ENCODE data around the gene COLEC12. TPM values are rescaled to one million over a fixed set of nuclear protein-coding genes. Genes with fewer than 3 reads are reported as not detected.

COLEC12 gene
- total RNA-seq, 1 experiment from 2014 or later = not detected

- intact Hi-C loops (cut with micrococcal nuclease) = no loop called here
- Histone ChIP-seq H3K79me2 (ENCODE audit: insufficient read depth, low read length) (no peaks in the 10 kb centered on the region), H3K4me3 (replicated peaks in 1 of 2; ENCODE audit: low read depth in 1 of 2, low read length in 2 of 2) (no peak overlapping the region), H3K9ac (ENCODE audit: low read length) (no peak overlapping the region), H3K9me3 (ENCODE audit: control insufficient read depth in 1 of 2, insufficient read depth in 1 of 2, low read depth in 1 of 2, low read length in 2 of 2) (no peaks in the 10 kb centered on the region), H3K4me2 (ENCODE audit: low read length) (no peak overlapping the region), H4K20me1 (ENCODE audit: insufficient read depth) (no peaks in the 10 kb centered on the region), H3K36me3 (ENCODE audit: control insufficient read depth in 1 of 2, insufficient read depth in 2 of 2, low read length in 2 of 2) (no peaks in the 10 kb centered on the region), H3K27ac (ENCODE audit: low read depth, low read length) (no peak overlapping the region), H3K9me2 (ENCODE audit: insufficient read depth) (no peaks in the 10 kb centered on the region), H3K4me1 (ENCODE audit: control insufficient read depth in 1 of 2, insufficient read depth in 2 of 2, low read length in 2 of 2) (no peaks in the 10 kb centered on the region), H2AFZ (ENCODE audit: low read depth, low read length, poor library complexity, severe bottlenecking) (no peak overlapping the region), H3K27me3 (ENCODE audit: insufficient read depth, low read length) (no peaks in the 10 kb centered on the region)
- ChIA-PET POLR2A (no interaction called here), CTCF (no interaction called here), RAD21 (ENCODE audit: low non-redundant PET in 1 of 2, low total read pairs in 2 of 2, uncharacterized antibody in 2 of 2, unreplicated experiment in 2 of 2) (no interaction called here)
- TF ChIP-seq YY1 (IDR thresholded peaks at IDR 0.05; ENCODE audit: extremely low read depth, insufficient replicate concordance, low read depth, low read length) (no peak), SP1 (IDR thresholded peaks at IDR 0.05; ENCODE audit: low read depth) (no peak), SIN3A (IDR thresholded peaks at IDR 0.05; ENCODE audit: low read depth) (no peak), ZNF274 (IDR thresholded peaks at IDR 0.05; ENCODE audit: low read depth, low read length) (no peak), ATF3 (IDR thresholded peaks at IDR 0.05) (no peak), JUND (IDR thresholded peaks at IDR 0.05) (no peak), EZH2phosphoT487 (IDR thresholded peaks at IDR 0.05; ENCODE audit: borderline replicate concordance) (no peak)
- ATAC-seq = no peak
- BruUV-seq (replicated peaks) = no TSS peak
- no peak for DNase-seq (ENCODE audit: low read depth, low spot score)
These were observed 67.2 kb downstream of the COLEC12 start for GRCh38 chr18:433298-433697.

GRCh38 chr18:432791-433190, 67.7 kb downstream of the COLEC12 start:
- RAD21 ChIA-PET (ENCODE audit: low non-redundant PET in 1 of 2, low total read pairs in 2 of 2, uncharacterized antibody in 2 of 2, unreplicated experiment in 2 of 2) = no interaction called here
- intact Hi-C loops (cut with micrococcal nuclease) = no loop called here
- Histone ChIP-seq H3K4me2 (ENCODE audit: low read length) (no peak overlapping the region), H3K79me2 (ENCODE audit: insufficient read depth, low read length) (no peaks in the 10 kb centered on the region), H3K4me3 (replicated peaks in 1 of 2; ENCODE audit: low read depth in 1 of 2, low read length in 2 of 2) (no peak overlapping the region), H3K9me3 (ENCODE audit: control insufficient read depth in 1 of 2, insufficient read depth in 1 of 2, low read depth in 1 of 2, low read length in 2 of 2) (no peaks in the 10 kb centered on the region), H3K9ac (ENCODE audit: low read length) (no peak overlapping the region), H3K4me1 (ENCODE audit: control insufficient read depth in 1 of 2, insufficient read depth in 2 of 2, low read length in 2 of 2) (no peaks in the 10 kb centered on the region), H3K36me3 (ENCODE audit: control insufficient read depth in 1 of 2, insufficient read depth in 2 of 2, low read length in 2 of 2) (no peaks in the 10 kb centered on the region), H4K20me1 (ENCODE audit: insufficient read depth) (no peaks in the 10 kb centered on the region), H3K9me2 (ENCODE audit: insufficient read depth) (no peaks in the 10 kb centered on the region), H3K27me3 (ENCODE audit: insufficient read depth, low read length) (no peaks in the 10 kb centered on the region), H2AFZ (ENCODE audit: low read depth, low read length, poor library complexity, severe bottlenecking) (no peak overlapping the region), H3K27ac (ENCODE audit: low read depth, low read length) (no peak overlapping the region)
- no TSS peak for BruUV-seq (replicated peaks)
- POLR2A ChIA-PET = no interaction called here
- TF ChIP-seq POLR2AphosphoS5 (IDR thresholded peaks at IDR 0.05; ENCODE audit: low read depth, low read length) = no peak
- TF ChIP-seq CBX3 (IDR thresholded peaks at IDR 0.05; ENCODE audit: low read depth) = no peak
- TF ChIP-seq ZNF274 (IDR thresholded peaks at IDR 0.05; ENCODE audit: low read depth, low read length) = no peak
- no peak for TF ChIP-seq YY1 (IDR thresholded peaks at IDR 0.05; ENCODE audit: extremely low read depth, insufficient replicate concordance, low read depth, low read length)
- TF ChIP-seq EZH2 (IDR thresholded peaks at IDR 0.05) = no peak
- TF ChIP-seq, protein P1, sequence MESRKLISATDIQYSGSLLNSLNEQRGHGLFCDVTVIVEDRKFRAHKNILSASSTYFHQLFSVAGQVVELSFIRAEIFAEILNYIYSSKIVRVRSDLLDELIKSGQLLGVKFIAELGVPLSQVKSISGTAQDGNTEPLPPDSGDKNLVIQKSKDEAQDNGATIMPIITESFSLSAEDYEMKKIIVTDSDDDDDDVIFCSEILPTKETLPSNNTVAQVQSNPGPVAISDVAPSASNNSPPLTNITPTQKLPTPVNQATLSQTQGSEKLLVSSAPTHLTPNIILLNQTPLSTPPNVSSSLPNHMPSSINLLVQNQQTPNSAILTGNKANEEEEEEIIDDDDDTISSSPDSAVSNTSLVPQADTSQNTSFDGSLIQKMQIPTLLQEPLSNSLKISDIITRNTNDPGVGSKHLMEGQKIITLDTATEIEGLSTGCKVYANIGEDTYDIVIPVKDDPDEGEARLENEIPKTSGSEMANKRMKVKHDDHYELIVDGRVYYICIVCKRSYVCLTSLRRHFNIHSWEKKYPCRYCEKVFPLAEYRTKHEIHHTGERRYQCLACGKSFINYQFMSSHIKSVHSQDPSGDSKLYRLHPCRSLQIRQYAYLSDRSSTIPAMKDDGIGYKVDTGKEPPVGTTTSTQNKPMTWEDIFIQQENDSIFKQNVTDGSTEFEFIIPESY (IDR thresholded peaks at IDR 0.05; ENCODE audit: extremely low read depth, insufficient replicate concordance, low read length) = no peak
- no peak for TF ChIP-seq POLR2A (IDR thresholded peaks at IDR 0.05; ENCODE audit: borderline replicate concordance, extremely low read depth, insufficient read depth, insufficient read length)
- TF ChIP-seq CTCF (IDR thresholded peaks at IDR 0.05 in 2 of 3, conservative IDR thresholded peaks at IDR 0.05 in 1 of 3; ENCODE audit: borderline replicate concordance in 1 of 3, insufficient read depth in 1 of 3, low read depth in 2 of 3, low read length in 2 of 3) = no peak
- no peak for TF ChIP-seq EGR1 (IDR thresholded peaks at IDR 0.05; ENCODE audit: low read depth)
- TF ChIP-seq SIN3A (IDR thresholded peaks at IDR 0.05; ENCODE audit: low read depth) = no peak
- TF ChIP-seq ELF1 (IDR thresholded peaks at IDR 0.05; ENCODE audit: borderline replicate concordance, low read depth) = no peak
- TF ChIP-seq TCF7L2 (IDR thresholded peaks at IDR 0.05; ENCODE audit: borderline replicate concordance, extremely low read depth, insufficient read depth, insufficient read length) = no peak
- CTCF ChIA-PET = no interaction called here
- DNase-seq (ENCODE audit: low read depth, low spot score) (no peak), ATAC-seq (no peak)

All from HCT116 (cell line).